Measurements from ENCODE around the gene LGR6.
A peak's percentile ranks its signal among the peaks of the same experiment; 100 is the strongest.
"Not testable (repeated sequence)": the region's sequence is repeated elsewhere in the genome, so short reads cannot be mapped to it uniquely, and the experiment has no call there.

The LGR6 gene

DNA sequence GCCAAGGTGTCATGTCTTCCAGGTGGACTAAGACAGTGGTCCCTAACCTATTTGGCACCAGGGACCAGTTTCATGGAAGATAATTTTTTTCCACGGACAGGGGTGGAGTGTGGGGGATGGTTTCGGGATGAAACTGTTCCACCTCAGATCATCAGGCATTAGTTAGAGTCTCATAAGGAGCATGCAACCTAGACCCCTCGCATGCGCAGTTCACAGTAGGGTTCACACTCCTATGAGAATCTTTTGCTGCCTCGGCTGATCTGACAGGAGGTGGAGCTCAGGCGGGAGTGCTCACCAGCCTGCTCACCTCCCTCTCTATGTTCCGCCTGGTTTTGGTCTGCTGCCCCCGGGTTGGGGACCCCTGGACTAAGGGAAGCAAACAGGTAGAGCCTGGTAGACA is 30.9 kb downstream of the LGR6 start:
- DNase-seq = no peak

DNA sequence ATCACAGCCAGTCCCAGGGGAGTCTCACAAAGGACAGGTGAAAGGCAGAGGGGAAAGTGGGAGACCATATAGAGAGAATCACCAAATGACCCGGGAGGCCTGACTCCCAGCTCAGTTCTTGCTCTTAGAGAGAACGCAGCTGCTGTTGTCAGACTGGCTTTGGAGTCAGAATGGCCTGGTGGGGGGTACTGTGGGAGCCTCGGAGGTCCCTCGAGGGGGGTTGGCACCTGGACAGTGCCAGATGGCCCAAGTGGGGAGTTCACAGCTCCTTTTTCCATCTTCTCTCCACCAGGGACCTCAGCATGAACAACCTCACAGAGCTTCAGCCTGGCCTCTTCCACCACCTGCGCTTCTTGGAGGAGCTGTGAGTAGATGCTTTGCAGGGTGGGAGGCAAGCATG is 31.5 kb downstream of the LGR6 start:
- peak; percentile 76 to 90 for DNase-seq

DNA sequence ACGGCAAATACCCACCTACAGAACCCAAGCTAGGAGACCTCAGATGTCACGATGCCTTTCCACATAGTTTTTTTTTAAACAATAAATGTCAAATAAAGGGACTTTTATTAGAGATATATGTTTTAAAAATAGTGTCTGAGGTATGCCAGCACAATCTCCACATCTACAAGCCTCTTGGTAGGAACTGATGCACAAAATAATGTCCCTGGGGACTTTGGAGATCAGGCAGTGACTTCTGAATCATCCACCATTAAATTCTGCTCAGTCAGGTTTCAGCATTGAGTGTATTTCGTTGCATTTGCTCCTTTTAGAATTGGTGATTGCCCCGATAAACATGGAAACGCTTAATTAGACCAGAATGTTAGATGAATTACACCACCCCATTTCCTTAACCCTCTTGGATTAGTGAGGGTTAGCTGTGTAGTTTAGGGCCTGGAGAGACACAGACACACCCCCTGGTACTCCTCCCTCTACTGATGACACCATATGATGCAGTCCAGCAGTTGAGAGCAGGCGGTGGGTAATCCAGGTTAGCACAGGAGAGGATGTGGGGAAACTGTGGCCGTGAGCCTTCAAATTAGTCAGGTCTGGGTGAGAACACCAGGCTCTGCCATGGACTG is 33.6 kb downstream of the LGR6 start:
- DNase-seq = no peak

DNA sequence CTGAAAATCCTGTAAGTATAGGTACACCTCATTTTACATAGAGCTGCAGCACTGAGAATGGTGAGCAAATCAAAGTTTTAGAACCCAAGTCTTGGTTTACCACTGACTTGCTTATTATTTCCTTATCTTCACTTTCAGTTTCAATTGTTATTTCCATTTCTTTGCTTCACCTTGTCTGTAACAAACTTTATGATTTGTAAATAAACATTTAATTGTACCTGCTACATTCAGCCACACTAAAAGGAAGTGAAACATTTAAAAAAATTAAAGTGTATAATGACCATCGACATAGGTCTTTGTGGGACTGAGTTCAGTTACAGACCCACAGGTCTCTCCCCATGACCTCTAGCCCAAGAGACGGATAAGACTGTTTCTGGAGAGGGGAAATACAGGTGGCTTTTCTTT is 34.4 kb downstream of the LGR6 start:
- no peak for DNase-seq

DNA sequence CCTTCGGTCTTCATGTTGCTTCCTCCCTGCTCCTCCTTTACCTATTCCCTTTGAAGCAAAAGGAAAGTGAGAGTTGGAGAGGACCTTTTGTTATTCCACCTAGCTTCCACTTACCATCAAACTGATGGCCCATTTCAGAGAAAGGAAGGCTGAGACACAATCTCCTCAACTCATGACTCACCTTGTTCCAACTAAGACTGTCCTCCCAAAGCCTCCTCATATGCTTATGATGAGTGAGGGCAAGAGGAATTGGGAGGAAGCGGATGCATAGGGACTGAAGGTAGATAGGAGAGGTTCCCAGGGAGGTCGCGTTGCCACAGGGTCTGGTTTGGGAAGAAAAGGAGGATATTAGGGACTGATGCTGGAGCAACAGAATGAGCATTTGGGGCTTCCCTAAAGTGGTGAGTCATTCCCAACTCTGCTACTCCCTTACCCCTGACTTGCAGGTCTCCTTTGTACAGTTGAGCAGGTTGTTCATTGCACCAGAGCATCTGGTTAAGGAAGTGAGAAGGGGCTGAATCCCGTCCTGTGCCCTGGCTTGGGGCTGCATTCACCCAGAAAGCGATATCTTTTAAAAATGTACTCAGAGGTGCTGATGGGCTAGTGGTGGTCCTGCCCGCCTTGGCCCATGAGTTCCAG is 35.0 kb downstream of the LGR6 start:
- DNase-seq = no peak

DNA sequence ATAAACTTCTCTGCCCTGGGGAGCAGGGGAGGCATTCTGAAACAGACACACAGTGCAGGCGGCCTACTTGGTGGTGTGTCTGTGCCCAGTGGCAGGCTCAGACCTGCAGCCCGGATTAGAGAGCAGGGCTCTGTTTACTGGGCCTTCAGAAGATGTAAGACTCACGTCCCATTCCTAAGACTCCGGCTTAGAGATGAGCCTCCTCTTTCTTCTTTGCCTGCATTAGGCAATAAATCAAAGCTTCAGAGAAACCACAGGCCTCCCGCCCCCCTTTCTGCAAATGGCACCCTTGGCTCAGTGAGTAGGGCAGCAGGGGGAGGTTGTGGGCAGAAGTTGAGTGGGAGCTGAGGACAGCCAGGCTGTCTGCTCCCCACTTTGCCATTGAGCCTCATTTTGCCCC is 35.8 kb downstream of the LGR6 start:
- DNase-seq = no peak

DNA sequence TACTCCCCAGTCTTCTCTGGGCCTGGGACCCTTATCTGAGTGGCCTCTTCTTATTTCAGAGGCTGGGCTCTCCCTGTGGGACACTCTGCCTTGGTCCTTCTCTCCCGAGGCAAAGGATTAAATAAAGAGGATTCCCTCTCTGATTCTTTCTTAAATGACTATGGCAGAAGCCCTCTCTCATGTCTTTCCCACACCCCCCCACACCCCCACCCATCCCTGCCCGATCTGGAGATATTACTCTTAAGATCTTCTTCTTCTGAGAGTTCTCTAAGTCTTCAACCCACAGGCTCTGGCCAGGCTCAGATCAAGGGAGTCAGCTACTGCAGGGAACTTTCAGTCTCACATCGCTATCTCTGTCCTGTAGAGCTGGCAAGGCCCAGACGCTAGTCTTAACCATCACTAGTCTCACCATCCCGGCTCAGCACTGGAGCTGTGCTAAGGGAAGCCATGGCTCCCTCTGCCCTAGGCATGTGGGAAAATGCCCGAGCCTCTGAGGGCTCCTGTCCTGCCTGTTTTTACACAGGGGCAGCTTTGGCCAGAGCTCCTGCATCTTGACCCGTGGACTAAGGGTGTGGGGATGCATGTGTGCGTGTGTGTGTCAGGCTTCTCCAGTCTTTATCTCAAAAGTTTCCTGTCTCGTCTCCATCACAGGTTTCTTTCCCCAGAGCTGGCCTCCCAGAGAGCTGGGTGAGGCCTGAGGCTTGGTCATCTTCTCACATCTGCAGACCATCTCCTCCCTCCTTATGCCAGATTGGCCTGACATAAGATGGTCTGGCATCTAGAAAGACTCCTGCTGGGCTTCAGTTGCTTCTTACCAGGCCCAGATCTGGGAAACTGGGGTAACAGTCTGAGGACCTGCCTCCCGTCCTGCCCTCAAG is 36.7 kb downstream of the LGR6 start:
- no peak for DNase-seq

DNA sequence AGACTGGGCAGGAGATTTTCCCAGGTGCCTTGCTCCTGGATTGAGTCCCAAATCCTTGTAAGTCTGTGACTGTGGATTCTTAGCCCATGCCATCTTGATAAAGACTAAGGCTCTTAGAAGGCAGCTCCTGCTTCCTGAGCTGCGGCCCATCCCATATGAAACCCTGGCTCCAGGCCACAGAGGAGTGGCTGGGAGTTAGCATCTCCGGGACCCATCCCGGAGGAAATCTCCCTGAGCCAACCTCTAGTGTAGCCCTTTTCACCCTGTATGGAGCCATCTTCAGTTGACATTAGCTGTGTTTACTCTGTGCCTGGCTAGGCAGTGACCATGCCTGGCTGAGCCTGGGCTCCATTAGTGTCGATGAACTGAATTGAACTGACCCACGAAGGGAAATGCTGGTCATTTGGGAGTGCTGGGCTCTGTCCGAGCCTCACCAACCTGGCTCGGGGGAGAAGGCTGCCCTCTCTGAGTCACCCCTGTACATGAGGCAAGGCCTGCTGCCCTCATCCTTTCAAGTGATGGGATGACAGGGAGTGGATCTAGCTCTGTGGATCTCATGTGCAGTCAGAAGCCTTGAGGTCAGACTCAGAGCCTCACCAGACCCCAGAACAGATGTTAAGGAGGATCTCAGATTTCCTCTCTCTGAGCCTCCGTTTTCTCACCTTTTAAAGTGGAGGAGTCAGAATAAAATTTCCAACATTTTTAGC is 37.5 kb downstream of the LGR6 start:
- DNase-seq = peak in 1 of 2 experiments; percentile 51

DNA sequence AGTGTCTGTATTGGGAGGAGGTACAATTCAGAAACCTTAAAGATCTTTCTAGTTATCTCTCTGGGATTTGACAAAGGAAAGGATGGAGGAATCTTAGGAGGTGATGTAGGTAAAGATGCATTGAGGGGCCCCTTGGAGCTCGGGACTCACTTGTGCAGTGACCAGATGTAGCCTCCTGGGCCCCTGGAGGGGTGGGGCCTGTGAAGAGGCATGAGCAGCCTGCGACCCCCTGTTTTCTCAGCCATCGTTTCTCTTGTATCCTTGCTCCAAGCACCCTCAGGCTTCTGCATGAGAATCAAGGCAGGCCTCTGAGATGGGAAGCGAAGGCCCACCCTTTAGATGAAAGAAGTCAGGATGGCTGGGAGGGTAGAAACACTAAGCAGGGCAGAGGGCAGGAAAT is 39.6 kb downstream of the LGR6 start:
- DNase-seq = no peak

DNA sequence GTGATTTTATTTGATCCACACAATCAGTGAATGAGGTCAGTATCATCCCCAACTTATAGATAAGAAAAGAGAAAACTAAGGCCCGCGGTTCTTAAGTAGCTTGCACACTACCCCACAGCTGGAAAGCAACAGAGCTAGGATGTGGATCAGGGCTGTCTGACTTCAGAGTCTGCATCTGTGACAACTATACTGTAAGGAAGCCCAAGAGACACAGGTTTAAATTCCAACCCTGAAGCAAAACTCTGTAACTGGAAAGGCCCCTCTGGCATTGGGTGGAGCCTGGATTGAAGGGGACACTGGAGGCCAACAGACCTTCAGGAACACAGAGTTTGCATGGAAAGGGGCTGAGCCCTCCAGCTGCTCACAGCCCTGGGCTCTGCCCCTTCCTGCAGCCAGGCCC is 40.2 kb downstream of the LGR6 start:
- no peak for DNase-seq

DNA sequence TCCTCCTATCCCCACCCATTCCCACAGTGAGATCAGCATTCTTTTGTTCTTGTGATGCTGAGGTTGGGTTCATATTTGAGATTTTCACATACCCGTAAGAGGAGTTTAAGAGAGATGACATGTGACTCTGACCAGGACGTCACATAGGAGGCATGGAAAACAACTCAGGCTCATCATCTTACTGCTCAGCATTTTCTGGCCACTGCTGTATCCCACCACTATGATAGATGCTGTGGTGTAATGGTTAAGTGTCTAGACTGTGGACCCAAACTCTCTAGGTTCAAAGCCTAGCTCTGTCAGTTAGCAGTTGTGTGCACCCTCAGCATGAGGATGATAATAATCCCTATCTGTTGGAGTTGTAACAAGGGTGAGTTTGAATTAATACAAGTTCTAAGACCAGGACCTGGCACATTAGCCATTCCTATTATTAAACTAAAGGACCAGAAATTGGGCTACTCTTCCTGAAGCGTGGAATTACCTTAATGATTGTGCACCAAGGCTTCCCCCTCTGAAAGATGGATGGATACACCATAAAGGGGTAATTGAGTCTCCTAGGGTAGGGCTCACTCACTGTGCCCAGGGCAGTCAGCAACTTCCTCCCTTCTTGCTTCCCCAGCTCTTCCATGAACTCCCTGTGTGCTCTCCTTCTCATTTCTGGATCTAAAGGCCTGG is 40.9 kb downstream of the LGR6 start:
- peak in 1 of 2 experiments; percentile 17 for DNase-seq

DNA sequence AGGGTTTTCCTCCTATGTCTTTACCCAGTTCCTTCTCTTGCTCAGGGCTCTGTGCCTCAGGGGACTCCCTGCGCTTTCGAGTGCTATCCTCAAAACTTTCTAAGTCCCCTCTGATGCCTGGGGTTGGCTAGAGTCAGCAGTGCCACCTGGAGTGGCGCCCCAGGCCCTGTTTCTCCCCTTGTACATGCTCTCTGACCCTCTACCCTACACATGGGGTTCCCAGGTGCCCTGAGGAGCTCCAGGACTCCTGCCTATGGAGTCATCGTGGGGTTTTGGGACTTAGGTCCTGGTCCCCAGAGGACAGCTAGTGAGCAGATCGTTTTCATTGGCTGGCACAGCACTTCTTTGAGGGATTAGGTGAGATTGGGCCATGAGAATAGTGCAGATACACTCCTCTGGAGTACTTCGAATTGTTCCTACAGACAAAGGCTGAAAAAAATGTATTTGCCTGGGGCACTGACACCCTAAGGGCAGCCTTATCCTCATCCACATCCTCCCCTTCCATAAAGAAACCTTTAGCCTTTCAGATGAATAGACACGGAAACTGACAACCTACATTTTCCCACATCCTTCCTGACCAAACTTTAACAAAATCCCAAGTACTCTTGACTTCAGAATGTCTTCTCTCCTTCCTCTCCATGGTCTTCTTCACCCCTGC is 41.5 kb downstream of the LGR6 start:
- DNase-seq = no peak

DNA sequence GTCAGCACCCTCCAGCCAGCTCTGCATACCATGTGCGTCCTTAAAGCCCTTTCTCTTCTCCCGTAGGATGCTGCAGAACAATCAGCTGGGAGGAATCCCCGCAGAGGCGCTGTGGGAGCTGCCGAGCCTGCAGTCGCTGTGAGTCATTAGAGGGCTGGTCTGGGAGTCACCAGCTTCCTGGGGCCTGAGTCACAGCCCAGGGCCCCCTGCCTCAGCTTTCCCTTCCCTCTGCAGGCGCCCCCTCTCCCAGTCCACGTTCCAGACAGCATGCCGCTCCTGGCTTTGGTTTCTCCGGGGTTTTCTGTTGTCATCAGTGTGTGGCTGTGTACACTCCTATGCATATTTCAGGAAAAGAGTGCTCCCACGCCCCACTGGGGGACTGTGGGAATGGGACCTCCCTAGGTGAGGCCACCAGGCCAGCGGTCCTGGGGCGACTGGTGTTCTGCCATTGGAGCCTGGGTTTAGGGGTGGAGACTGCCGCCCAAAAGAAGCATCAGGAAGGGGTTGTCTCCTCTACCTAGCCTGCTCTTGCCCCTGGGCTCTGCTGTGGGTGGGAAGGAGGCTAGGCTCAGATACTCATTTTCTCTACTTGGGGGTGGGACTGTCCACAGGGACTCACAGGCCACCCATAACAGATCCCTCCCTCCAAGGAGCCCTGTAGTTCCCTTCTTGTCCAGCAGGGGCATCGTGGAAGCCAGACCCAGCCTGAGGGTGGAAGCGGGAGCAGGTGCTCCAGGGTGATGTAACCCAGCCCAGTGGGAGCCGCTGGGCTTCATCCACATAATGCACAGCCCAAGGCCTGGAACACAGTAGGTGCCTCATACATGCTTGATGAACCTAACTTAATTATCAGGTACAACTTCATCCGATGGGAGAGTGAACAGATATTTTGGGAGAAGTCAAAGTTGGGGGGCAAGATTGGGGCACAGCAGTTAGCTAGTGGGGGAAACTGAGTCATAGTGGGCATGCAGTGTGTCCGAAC is 42.5 kb downstream of the LGR6 start:
- peak; percentile 50 to 76 for DNase-seq

DNA sequence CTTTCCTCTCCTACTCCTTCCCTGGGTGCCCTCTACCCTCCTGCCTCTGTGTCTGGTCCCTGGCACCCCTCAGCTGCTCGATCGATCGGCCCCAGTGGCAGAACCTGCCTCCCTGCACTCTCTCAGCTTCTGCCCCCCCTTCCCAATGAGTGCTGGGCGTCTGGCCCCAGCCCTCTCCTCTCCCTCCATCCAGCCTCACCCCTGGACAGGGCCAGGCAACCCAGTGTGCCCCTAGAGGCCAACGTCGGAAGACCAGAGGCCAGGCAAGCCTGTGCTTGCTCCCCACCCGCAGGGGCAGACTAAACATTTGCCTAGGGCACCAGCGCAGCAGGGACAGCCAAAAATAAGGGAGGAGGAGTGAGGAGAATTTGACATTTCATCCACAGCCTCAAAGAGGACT is 43.5 kb downstream of the LGR6 start:
- peak; percentile 24 to 76 for DNase-seq

DNA sequence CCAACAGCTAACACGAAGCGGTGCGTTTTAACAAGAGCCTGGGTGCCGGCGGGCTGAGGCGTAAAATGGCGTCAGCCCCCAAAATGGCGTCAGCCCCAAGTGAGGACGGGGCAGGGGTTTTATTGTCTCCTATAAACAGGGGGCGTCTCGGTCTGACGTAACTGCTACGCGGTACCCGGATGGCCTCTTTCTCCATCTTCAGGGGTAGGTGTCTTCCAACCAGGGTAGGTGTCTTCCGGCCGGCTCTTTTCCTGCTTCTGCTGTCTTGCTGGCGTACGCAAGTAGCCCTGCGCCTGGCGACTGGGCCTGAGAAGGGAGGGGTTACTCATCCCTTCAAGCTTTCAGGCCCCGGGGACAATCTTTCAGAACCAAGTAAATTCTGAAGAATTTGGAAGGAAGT is 45.3 kb downstream of the LGR6 start:
- DNase-seq = no peak

DNA sequence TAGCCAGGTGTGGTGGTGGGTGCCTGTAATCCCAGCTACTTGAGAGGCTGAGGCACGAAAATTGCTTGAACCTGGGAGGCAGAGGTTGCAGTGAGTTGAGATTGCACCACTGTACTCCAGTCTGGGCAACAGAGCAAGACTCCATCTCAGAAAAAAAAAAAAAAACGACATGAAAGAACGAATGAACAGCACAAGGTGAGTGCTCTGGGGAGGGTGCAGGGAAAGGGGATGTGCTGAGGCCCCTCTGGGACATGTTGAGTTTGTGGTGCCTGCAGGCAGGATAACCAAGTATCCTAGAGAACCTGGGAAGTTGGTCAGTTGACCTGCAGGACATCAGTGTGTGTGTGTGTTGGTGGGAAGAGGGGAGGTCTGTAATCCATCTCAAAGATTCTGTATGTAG is 46.6 kb downstream of the LGR6 start:
- not testable (repeated sequence) for DNase-seq

DNA sequence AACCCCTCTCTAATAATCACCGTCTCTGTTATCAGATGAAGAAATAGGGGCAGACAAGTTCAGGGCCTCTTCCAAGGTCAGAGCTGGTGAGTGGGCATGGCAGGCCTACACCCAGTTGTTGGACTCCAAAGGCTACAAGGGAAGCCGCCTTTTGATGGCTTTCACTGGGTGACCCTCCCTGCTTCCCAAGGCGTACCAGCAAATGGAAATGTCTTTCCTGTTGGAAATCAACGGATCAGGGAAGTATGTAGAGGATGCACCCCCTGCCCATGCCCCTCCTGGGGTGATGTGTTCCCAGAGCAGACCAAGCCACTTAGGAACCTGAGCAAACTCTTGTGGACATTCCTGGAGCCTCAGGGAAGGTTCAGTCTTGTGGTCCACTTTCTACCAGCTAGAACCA is 47.4 kb downstream of the LGR6 start:
- DNase-seq = no peak

DNA sequence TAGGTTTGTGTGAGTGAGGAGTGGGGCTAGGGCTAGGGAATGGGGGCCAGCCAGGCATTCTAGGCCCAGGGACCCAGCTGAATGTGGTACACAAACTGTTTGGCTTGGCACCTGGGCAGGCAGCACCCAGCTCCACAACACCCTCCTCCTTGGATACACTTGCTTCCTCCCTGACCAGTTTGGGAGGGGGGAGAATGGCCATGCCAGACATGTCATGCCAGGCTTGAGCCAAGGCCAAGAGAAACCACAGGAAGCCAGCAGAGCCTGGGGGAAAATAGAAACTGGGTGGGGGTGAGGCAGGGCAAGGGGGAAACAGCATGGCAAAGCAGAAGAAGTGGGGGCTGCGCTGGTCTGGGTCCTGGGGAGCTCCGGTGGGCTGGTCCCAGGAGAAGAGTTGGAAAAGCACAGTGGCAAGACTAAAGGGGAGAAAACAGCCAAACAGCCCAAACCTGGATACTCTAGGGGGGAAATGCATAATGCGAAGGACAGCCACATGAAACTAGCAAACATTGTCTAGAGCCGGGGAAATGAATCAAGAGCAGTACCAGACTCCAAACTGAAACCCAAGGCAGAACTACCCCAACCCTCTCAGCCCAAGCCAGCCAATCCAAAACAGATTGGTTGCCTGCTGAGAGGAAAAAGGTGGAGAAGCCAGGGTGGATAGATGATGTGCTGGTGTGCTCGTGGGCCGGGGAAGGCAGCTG is 47.9 kb downstream of the LGR6 start:
- DNase-seq = no peak

DNA sequence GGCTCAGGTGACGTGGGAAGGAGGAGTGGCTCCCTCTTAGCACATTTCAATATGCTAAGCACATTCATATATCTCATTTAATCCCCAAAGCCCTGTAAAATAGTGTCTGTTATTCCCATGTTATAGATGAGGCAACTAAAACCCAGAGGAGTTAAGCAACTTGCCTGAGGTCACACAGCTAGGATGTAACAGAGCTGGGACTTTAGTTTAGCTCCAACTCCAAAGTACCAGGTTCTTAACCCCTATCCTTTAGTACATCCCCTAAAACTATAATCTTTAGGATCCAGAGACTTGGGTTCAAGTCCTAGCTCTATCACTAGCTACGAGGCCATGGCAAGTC is 48.5 kb downstream of the LGR6 start:
- no peak for DNase-seq

DNA sequence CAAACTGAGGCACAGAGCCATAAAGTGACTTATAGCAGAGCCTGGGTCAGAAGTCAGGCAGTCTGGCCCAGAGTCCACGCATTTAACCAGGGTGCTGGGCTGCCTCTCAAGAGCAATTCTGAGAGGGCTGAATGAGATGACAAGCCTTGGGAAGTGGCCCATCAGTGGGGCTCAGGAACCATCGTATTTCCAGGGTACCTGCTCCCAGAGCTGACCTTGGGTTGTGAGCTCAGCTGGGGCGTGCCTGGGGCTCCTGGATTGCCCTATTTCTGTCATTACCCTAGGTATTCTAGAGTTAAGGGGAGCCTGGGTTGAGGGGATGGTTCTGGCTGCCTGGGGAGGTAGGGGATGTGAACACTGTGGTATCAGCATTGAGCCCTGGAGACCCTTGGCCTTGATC is 49.4 kb downstream of the LGR6 start:
- no peak for DNase-seq
